OCI-M2 (cell line): ENCODE measurements around the gene IQGAP1.
"Not testable (repeated sequence)": the region's sequence is repeated elsewhere in the genome, so short reads cannot be mapped to it uniquely, and the experiment has no call there.

Experiments
- DNase-seq: peaks from one replicate; lab custom pipeline; 2025; ENCODE audit not compliant: unreplicated experiment; lab: John Stamatoyannopoulos, UW

IQGAP1 gene

GRCh38 chr15:90407871-90408317 lies 19.9 kb downstream of the IQGAP1 start:
- DNase-seq = no peak

GRCh38 chr15:90408657-90409056 lies 20.6 kb downstream of the IQGAP1 start:
- no peak for DNase-seq

GRCh38 chr15:90409587-90409986 lies 21.5 kb downstream of the IQGAP1 start:
- DNase-seq = not testable (repeated sequence)

GRCh38 chr15:90410316-90410715 lies 22.3 kb downstream of the IQGAP1 start:
- DNase-seq = not testable (repeated sequence)

GRCh38 chr15:90411176-90411575 lies 23.1 kb downstream of the IQGAP1 start:
- no peak for DNase-seq

- DNase-seq = no peak
These were observed 24.5 kb downstream of the IQGAP1 start for GRCh38 chr15:90412356-90413194.

- DNase-seq = no peak
These were observed 25.7 kb downstream of the IQGAP1 start for GRCh38 chr15:90413411-90414379.

GRCh38 chr15:90414408-90415028 lies 26.5 kb downstream of the IQGAP1 start:
- no peak for DNase-seq

GRCh38 chr15:90416052-90416451 lies 28.0 kb downstream of the IQGAP1 start:
- not testable (repeated sequence) for DNase-seq

GRCh38 chr15:90418627-90419026 lies 30.6 kb downstream of the IQGAP1 start:
- DNase-seq = no peak

- DNase-seq = no peak
These were observed 31.2 kb downstream of the IQGAP1 start for GRCh38 chr15:90419206-90419605.

GRCh38 chr15:90419738-90420406 lies 31.8 kb downstream of the IQGAP1 start:
- no peak for DNase-seq

- no peak for DNase-seq
These were observed 32.4 kb downstream of the IQGAP1 start for GRCh38 chr15:90420451-90420850.

GRCh38 chr15:90421527-90421926 lies 33.5 kb downstream of the IQGAP1 start:
- no peak for DNase-seq

- no peak for DNase-seq
These were observed 34.0 kb downstream of the IQGAP1 start for GRCh38 chr15:90422043-90422442.

GRCh38 chr15:90422936-90423335 lies 34.9 kb downstream of the IQGAP1 start:
- no peak for DNase-seq

GRCh38 chr15:90423801-90424319 lies 35.8 kb downstream of the IQGAP1 start:
- DNase-seq = no peak

GRCh38 chr15:90425726-90426346 lies 37.8 kb downstream of the IQGAP1 start:
- DNase-seq = no peak

GRCh38 chr15:90427185-90427584 lies 39.1 kb downstream of the IQGAP1 start:
- no peak for DNase-seq

- DNase-seq = no peak
These were observed 44.2 kb downstream of the IQGAP1 start for GRCh38 chr15:90432253-90432652.
